Measurements from ENCODE around the gene BCL2.

- TF ChIP-seq CTCF (IDR thresholded peaks at IDR 0.05) (no peak), ZFX (IDR thresholded peaks at IDR 0.05; ENCODE audit: borderline replicate concordance) (no peak)
Measured at GRCh38 chr18:63316612-63317555, 2.7 kb downstream of the BCL2 start.
